Keratinocyte (primary cell): ENCODE results near the gene PSMG1. TPM values are rescaled to one million over a fixed set of nuclear protein-coding genes. Genes with fewer than 3 reads are reported as not detected.

ENCODE experiments used
- DNase-seq: peaks from one replicate; pipeline ENCODE4 v3.0.0-alpha.2; 2011; ENCODE audit warnings: low read depth, missing footprints, low spot score
- FAIRE-seq: peaks from 2 replicates; lab custom pipeline; 2011; peaks lifted over from hg19 to GRCh38; lab: Jason Lieb, UNC
- H2AFZ ChIP-seq: 2 replicates; pipeline ENCODE4 v1.6.0; 2012; ENCODE audit warnings: low read length, control low read depth, inconsistent platforms; ENCODE audit not compliant: control insufficient read depth
- H3K27ac ChIP-seq: 2 replicates; pipeline ENCODE4 v1.5.1; 2011; ENCODE audit warnings: low read length; ENCODE audit not compliant: control insufficient read depth, insufficient read depth
- H3K27me3 ChIP-seq: 3 replicates; pipeline ENCODE4 v1.6.0; 2011; ENCODE audit warnings: low read length; ENCODE audit not compliant: control insufficient read depth, insufficient read depth; ENCODE audit errors: extremely low read depth
- H3K36me3 ChIP-seq, 2 experiments: 2 replicates in 1 of 2; 3 replicates in 1 of 2; pipeline ENCODE4 v1.5.1; 2011; ENCODE audit warnings: low read length in 2 of 2, mild to moderate bottlenecking in 1 of 2; ENCODE audit not compliant: control insufficient read depth in 2 of 2, insufficient read depth in 2 of 2; ENCODE audit errors: extremely low read depth in 1 of 2
- H3K4me1 ChIP-seq: 3 replicates; pipeline ENCODE4 v1.5.1; 2011; ENCODE audit warnings: low read length; ENCODE audit not compliant: control insufficient read depth, insufficient read depth; ENCODE audit errors: extremely low read depth
- H3K4me2 ChIP-seq: 3 replicates; pipeline ENCODE4 v1.6.0; 2011; ENCODE audit warnings: low read depth, low read length; ENCODE audit not compliant: control insufficient read depth, insufficient read depth; ENCODE audit errors: extremely low read depth
- H3K4me3 ChIP-seq, 3 experiments: fragments of 200-600 bp in 1 of 3; sonication (generic) in 1 of 3; 2 replicates in 2 of 3; 3 replicates in 1 of 3; pipeline ENCODE4 v1.5.1; 2011 to 2016; ENCODE audit warnings: low read length in 3 of 3, mild to moderate bottlenecking in 3 of 3, control low read depth in 2 of 3, inconsistent platforms in 1 of 3, low read depth in 1 of 3, mixed read lengths in 1 of 3, mixed run types in 1 of 3, moderate library complexity in 1 of 3; ENCODE audit not compliant: control insufficient read depth in 2 of 3, insufficient read depth in 2 of 3; ENCODE audit errors: extremely low read depth in 1 of 3
- H3K79me2 ChIP-seq: 2 replicates; pipeline ENCODE4 v1.6.0; 2012; ENCODE audit warnings: low read length; ENCODE audit not compliant: control insufficient read depth, insufficient read depth
- H3K9ac ChIP-seq: 3 replicates; pipeline ENCODE4 v1.6.0; 2011; ENCODE audit warnings: low read length; ENCODE audit not compliant: control insufficient read depth, insufficient read depth; ENCODE audit errors: extremely low read depth
- H3K9me1 ChIP-seq: 3 replicates; pipeline ENCODE4 v1.6.0; 2011; ENCODE audit warnings: low read length; ENCODE audit not compliant: control insufficient read depth, insufficient read depth; ENCODE audit errors: extremely low read depth
- H3K9me3 ChIP-seq: 2 replicates; pipeline ENCODE4 v1.5.1; 2012; ENCODE audit warnings: low read depth, low read length; ENCODE audit not compliant: control insufficient read depth
- H4K20me1 ChIP-seq: 3 replicates; pipeline ENCODE4 v1.6.0; 2011; ENCODE audit warnings: low read length; ENCODE audit not compliant: control insufficient read depth, insufficient read depth; ENCODE audit errors: extremely low read depth
- CTCF ChIP-seq, 3 experiments: IDR thresholded peaks in 1 of 3; conservative IDR thresholded peaks in 1 of 3; optimal IDR thresholded peaks in 1 of 3; 2 replicates in 2 of 3; 3 replicates in 1 of 3; pipeline versions ENCODE3 to v1.5.1; 2011; ENCODE audit warnings: low read length in 3 of 3, mild to moderate bottlenecking in 3 of 3, moderate library complexity in 2 of 3, control low read depth in 1 of 3, inconsistent platforms in 1 of 3; ENCODE audit not compliant: insufficient read depth in 2 of 3; ENCODE audit errors: extremely low read depth in 1 of 3
- EZH2 ChIP-seq: IDR thresholded peaks from one replicate; pipeline ENCODE4 v1.6.1; 2012; ENCODE audit warnings: inconsistent platforms, mild to moderate bottlenecking, low read length, moderate library complexity
- dilution Hi-C: fragments of 300-500 bp; cut with MboI; formaldehyde crosslinking; loops from one replicate; pipeline ENCODE4 v1.7.0; 2020; ENCODE audit warnings: low sequenced_read_pairs; ENCODE audit not compliant: extremely low pct_ligation_motif_present
- polyA plus RNA-seq, 5 experiments: library from polyadenylated mRNA; depleted of rRNA in 3 of 5; stranded (reverse) in 3 of 5; stranded (forward) in 1 of 5; unstranded in 1 of 5; fragments of >200 nt; gene quantifications; 1 replicate in 1 of 5; 2 replicates in 3 of 5; 3 replicates in 1 of 5; pipeline versions ENCODE4 v1.2.1 to v1.2.3, GENCODE V29; 2011 to 2012; ENCODE audit warnings: missing spikeins in 2 of 5, low read depth in 1 of 5, low replicate concordance in 1 of 5

The PSMG1 gene
- polyA plus RNA-seq, 1 donor (not counting 4 experiments of a cell fraction or from before 2014, with no cell fraction given), result 91.8 TPM

GRCh38 chr21:39197448-39198233 lies 14.4 kb upstream of the PSMG1 start:
- DNase-seq (no peak), FAIRE-seq (no peak)
- Histone ChIP-seq H3K9ac (no peak overlapping the region), H3K27me3 (no peaks in the 10 kb centered on the region), H4K20me1 (no peaks in the 10 kb centered on the region), H3K27ac (no peak overlapping the region), H2AFZ (no peak overlapping the region), H3K36me3 (peaks cover 14 to 22% of the 10 kb centered on the region in 2 experiments), H3K79me2 (no peaks in the 10 kb centered on the region), H3K9me1 (no peaks in the 10 kb centered on the region), H3K4me2 (no peak overlapping the region), H3K9me3 (no peaks in the 10 kb centered on the region), H3K4me1 (no peaks in the 10 kb centered on the region), H3K4me3 (no peak overlapping the region)
- dilution Hi-C loops, result no loop called here
- TF ChIP-seq CTCF (optimal IDR thresholded peaks at IDR 0.05 in 1 of 3, IDR thresholded peaks at IDR 0.05 in 1 of 3, conservative IDR thresholded peaks at IDR 0.05 in 1 of 3; ENCODE audit: extremely low read depth in 1 of 3, insufficient read depth in 2 of 3, low read length in 3 of 3) (no peak), EZH2 (no peak)

- DNase-seq (no peak), FAIRE-seq (no peak)
- Histone ChIP-seq H4K20me1 (no peaks in the 10 kb centered on the region), H3K4me2 (no peak overlapping the region), H3K27ac (no peak overlapping the region), H2AFZ (no peak overlapping the region), H3K4me3 (no peak overlapping the region), H3K27me3 (no peaks in the 10 kb centered on the region), H3K9ac (no peak overlapping the region), H3K79me2 (no peaks in the 10 kb centered on the region), H3K9me3 (no peaks in the 10 kb centered on the region), H3K4me1 (no peaks in the 10 kb centered on the region), H3K9me1 (no peaks in the 10 kb centered on the region), H3K36me3 (peaks cover 11 to 20% of the 10 kb centered on the region in 2 experiments)
- TF ChIP-seq CTCF (optimal IDR thresholded peaks at IDR 0.05 in 1 of 3, IDR thresholded peaks at IDR 0.05 in 1 of 3, conservative IDR thresholded peaks at IDR 0.05 in 1 of 3; ENCODE audit: extremely low read depth in 1 of 3, insufficient read depth in 2 of 3, low read length in 3 of 3) (no peak), EZH2 (no peak)
- dilution Hi-C loops, result no loop called here
These were observed 13.6 kb upstream of the PSMG1 start for GRCh38 chr21:39196838-39197237.
